Measurements from ENCODE around the gene ADCY5. TPM values are rescaled to one million over a fixed set of nuclear protein-coding genes. Genes with fewer than 3 reads are reported as not detected.

The ADCY5 gene
- polyA plus RNA-seq, 6 donors from 2014 or later, result 0.04 to 0.09 TPM; not detected in 4

- Mint-ChIP-seq H3K36me3 (no peaks in the 10 kb centered on the region), H3K4me1 (no peaks in the 10 kb centered on the region), H3K4me3 (no peak overlapping the region), H3K27ac (peak overlapping the region in 1 of 6 donors; percentile 80), H3K27me3 (peaks cover 0 to 9% (median under 1%) of the 10 kb centered on the region in 3 donors), H3K9me3 (no peaks in the 10 kb centered on the region)
- DNase-seq (no peak), ATAC-seq (ENCODE audit: low read depth in 2 of 2) (no peak)
Observed at GRCh38 chr3:123419181-123419849, 29.6 kb downstream of the ADCY5 start.

GRCh38 chr3:123416647-123417046 is 32.2 kb downstream of the ADCY5 start:
- Mint-ChIP-seq H3K36me3 (no peaks in the 10 kb centered on the region), H3K9me3 (peaks cover 0 to 2% (median 0%) of the 10 kb centered on the region in 7 donors), H3K4me3 (no peak overlapping the region), H3K27me3 (peaks cover 5 to 20% (median 7%) of the 10 kb centered on the region in 3 donors), H3K27ac (no peak overlapping the region), H3K4me1 (no peaks in the 10 kb centered on the region)
- DNase-seq (no peak), ATAC-seq (ENCODE audit: low read depth in 2 of 2) (no peak)

GRCh38 chr3:123416173-123416572 is 32.7 kb downstream of the ADCY5 start:
- no peak for ATAC-seq (ENCODE audit: low read depth in 2 of 2)
- no peak for DNase-seq
- H3K4me1 Mint-ChIP-seq, result no peaks in the 10 kb centered on the region
- no peak overlapping the region for H3K27ac Mint-ChIP-seq
- H3K36me3 Mint-ChIP-seq, result no peaks in the 10 kb centered on the region
- H3K4me3 Mint-ChIP-seq, result no peak overlapping the region
- peaks cover 5 to 22% (median 7%) of the 10 kb centered on the region in 3 donors for H3K27me3 Mint-ChIP-seq
- peaks cover 0 to 2% (median 0%) of the 10 kb centered on the region in 7 donors for H3K9me3 Mint-ChIP-seq

- H3K9me3 Mint-ChIP-seq, result peaks cover 0 to 2% (median 0%) of the 10 kb centered on the region in 7 donors
- DNase-seq (no peak), ATAC-seq (ENCODE audit: low read depth in 2 of 2) (no peak)
- peaks cover 5 to 32% (median 7%) of the 10 kb centered on the region in 3 donors for H3K27me3 Mint-ChIP-seq
- H3K4me3 Mint-ChIP-seq, result no peak overlapping the region
- no peak overlapping the region for H3K27ac Mint-ChIP-seq
- H3K36me3 Mint-ChIP-seq, result no peaks in the 10 kb centered on the region
- H3K4me1 Mint-ChIP-seq, result no peaks in the 10 kb centered on the region
Observed at GRCh38 chr3:123414973-123415775, 33.7 kb downstream of the ADCY5 start.

GRCh38 chr3:123412811-123413604 is 35.9 kb downstream of the ADCY5 start:
- H3K36me3 Mint-ChIP-seq, result no peaks in the 10 kb centered on the region
- H3K4me3 Mint-ChIP-seq, result no peak overlapping the region
- peaks cover 5 to 24% (median 7%) of the 10 kb centered on the region in 3 donors for H3K27me3 Mint-ChIP-seq
- H3K4me1 Mint-ChIP-seq, result no peaks in the 10 kb centered on the region
- peaks cover 0 to 2% (median 0%) of the 10 kb centered on the region in 7 donors for H3K9me3 Mint-ChIP-seq
- DNase-seq, result no peak
- ATAC-seq (ENCODE audit: low read depth in 2 of 2), result no peak
- no peak overlapping the region for H3K27ac Mint-ChIP-seq

- no peaks in the 10 kb centered on the region for H3K4me1 Mint-ChIP-seq
- peaks cover 5 to 24% (median 7%) of the 10 kb centered on the region in 3 donors for H3K27me3 Mint-ChIP-seq
- DNase-seq (no peak), ATAC-seq (ENCODE audit: low read depth in 2 of 2) (no peak)
- H3K4me3 Mint-ChIP-seq, result no peak overlapping the region
- H3K27ac Mint-ChIP-seq, result no peak overlapping the region
- no peaks in the 10 kb centered on the region for H3K36me3 Mint-ChIP-seq
- peaks cover 0 to 2% (median 0%) of the 10 kb centered on the region in 7 donors for H3K9me3 Mint-ChIP-seq
Observed at GRCh38 chr3:123412076-123412475, 36.8 kb downstream of the ADCY5 start.

GRCh38 chr3:123411340-123412040 is 37.4 kb downstream of the ADCY5 start:
- Mint-ChIP-seq H3K4me1 (no peaks in the 10 kb centered on the region), H3K9me3 (peaks cover 0 to 2% (median 0%) of the 10 kb centered on the region in 7 donors), H3K27me3 (peaks cover 5 to 24% (median 7%) of the 10 kb centered on the region in 3 donors), H3K4me3 (no peak overlapping the region), H3K36me3 (no peaks in the 10 kb centered on the region), H3K27ac (no peak overlapping the region)
- DNase-seq, result no peak
- ATAC-seq (ENCODE audit: low read depth in 2 of 2), result no peak

GRCh38 chr3:123410149-123410515 is 38.8 kb downstream of the ADCY5 start:
- Mint-ChIP-seq H3K27me3 (peaks cover 5 to 24% (median 7%) of the 10 kb centered on the region in 3 donors), H3K9me3 (peaks cover 0 to 2% (median 0%) of the 10 kb centered on the region in 7 donors), H3K4me1 (no peaks in the 10 kb centered on the region), H3K27ac (no peak overlapping the region), H3K36me3 (no peaks in the 10 kb centered on the region), H3K4me3 (no peak overlapping the region)
- no peak for ATAC-seq (ENCODE audit: low read depth in 2 of 2)
- no peak for DNase-seq

GRCh38 chr3:123409443-123410148 is 39.3 kb downstream of the ADCY5 start:
- Mint-ChIP-seq H3K9me3 (peaks cover 0 to 2% (median 0%) of the 10 kb centered on the region in 7 donors), H3K27ac (no peak overlapping the region), H3K27me3 (peaks cover 5 to 24% (median 7%) of the 10 kb centered on the region in 3 donors), H3K4me3 (no peak overlapping the region), H3K36me3 (no peaks in the 10 kb centered on the region), H3K4me1 (no peaks in the 10 kb centered on the region)
- ATAC-seq (ENCODE audit: low read depth in 2 of 2) (no peak), DNase-seq (no peak)

- ATAC-seq (ENCODE audit: low read depth in 2 of 2) (no peak), DNase-seq (no peak)
- H3K9me3 Mint-ChIP-seq, result no peaks in the 10 kb centered on the region
- H3K4me1 Mint-ChIP-seq, result no peaks in the 10 kb centered on the region
- no peaks in the 10 kb centered on the region for H3K36me3 Mint-ChIP-seq
- H3K27me3 Mint-ChIP-seq, result peaks cover 0 to 22% (median 19%) of the 10 kb centered on the region in 3 donors
- H3K27ac Mint-ChIP-seq, result peak overlapping the region in 1 of 6 donors; percentile 78
- H3K4me3 Mint-ChIP-seq, result peak overlapping the region in 1 of 8 donors; percentile 65
Observed at GRCh38 chr3:123406598-123406997, 42.3 kb downstream of the ADCY5 start.

- Mint-ChIP-seq H3K27me3 (peaks cover 0 to 20% (median 18%) of the 10 kb centered on the region in 3 donors), H3K27ac (peak overlapping the region in 1 of 6 donors; percentile 22), H3K4me3 (no peak overlapping the region), H3K36me3 (no peaks in the 10 kb centered on the region), H3K4me1 (no peaks in the 10 kb centered on the region), H3K9me3 (no peaks in the 10 kb centered on the region)
- no peak for ATAC-seq (ENCODE audit: low read depth in 2 of 2)
- no peak for DNase-seq
Observed at GRCh38 chr3:123405936-123406510, 42.9 kb downstream of the ADCY5 start.

GRCh38 chr3:123405021-123405420 is 43.9 kb downstream of the ADCY5 start:
- Mint-ChIP-seq H3K4me3 (no peak overlapping the region), H3K27ac (no peak overlapping the region), H3K36me3 (no peaks in the 10 kb centered on the region), H3K4me1 (no peaks in the 10 kb centered on the region), H3K9me3 (no peaks in the 10 kb centered on the region), H3K27me3 (peaks cover 0 to 20% (median 10%) of the 10 kb centered on the region in 3 donors)
- DNase-seq (no peak), ATAC-seq (ENCODE audit: low read depth in 2 of 2) (no peak)

Measured in naive B cell (primary cell).